NCI-H1930 (cell line): Measurements from ENCODE around the gene FTCDNL1.

Experiments
- DNase-seq, 2 experiments: peaks; one replicate each; lab custom pipeline; 2025; lab: John Stamatoyannopoulos, UW

FTCDNL1 gene

GRCh38 chr2:199742884-199743283, 108.1 kb downstream of the FTCDNL1 start:
- DNase-seq = no peak

GRCh38 chr2:199740111-199740428, 110.9 kb downstream of the FTCDNL1 start:
- DNase-seq = no peak

- DNase-seq = peak in 1 of 2 experiments; percentile 52
Measured at GRCh38 chr2:199739413-199740110, 111.4 kb downstream of the FTCDNL1 start.

GRCh38 chr2:199738727-199739412, 112.1 kb downstream of the FTCDNL1 start:
- DNase-seq = no peak

GRCh38 chr2:199734651-199735050, 116.3 kb downstream of the FTCDNL1 start:
- no peak for DNase-seq

- no peak for DNase-seq
Measured at GRCh38 chr2:199734011-199734410, 117.0 kb downstream of the FTCDNL1 start.

GRCh38 chr2:199727801-199728200, 123.2 kb downstream of the FTCDNL1 start:
- no peak for DNase-seq

GRCh38 chr2:199727306-199727705, 123.7 kb downstream of the FTCDNL1 start:
- DNase-seq = no peak

- DNase-seq = no peak
Measured at GRCh38 chr2:199718074-199718473, 132.9 kb downstream of the FTCDNL1 start.

GRCh38 chr2:199717587-199717907, 133.4 kb downstream of the FTCDNL1 start:
- no peak for DNase-seq

GRCh38 chr2:199716807-199717586, 134.0 kb downstream of the FTCDNL1 start:
- no peak for DNase-seq

- DNase-seq = no peak
Measured at GRCh38 chr2:199713746-199714145, 137.2 kb downstream of the FTCDNL1 start.

- no peak for DNase-seq
Measured at GRCh38 chr2:199710551-199710950, 140.4 kb downstream of the FTCDNL1 start.
